NOMO-1 treated with dmso at 0.1 percent for 144 hours (cell line): Measurements from ENCODE around the gene KIF25.
"Not testable (repeated sequence)": the region's sequence is repeated elsewhere in the genome, so short reads cannot be mapped to it uniquely, and the experiment has no call there.

Experiments
- DNase-seq: peaks from one replicate; lab custom pipeline; 2025; ENCODE audit not compliant: unreplicated experiment; lab: John Stamatoyannopoulos, UW

KIF25 gene

GRCh38 chr6:167993831-167994230, 3.6 kb upstream of the KIF25 start:
- no peak for DNase-seq

- no peak for DNase-seq
Measured at GRCh38 chr6:167995302-167995701, 2.2 kb upstream of the KIF25 start.

DNA sequence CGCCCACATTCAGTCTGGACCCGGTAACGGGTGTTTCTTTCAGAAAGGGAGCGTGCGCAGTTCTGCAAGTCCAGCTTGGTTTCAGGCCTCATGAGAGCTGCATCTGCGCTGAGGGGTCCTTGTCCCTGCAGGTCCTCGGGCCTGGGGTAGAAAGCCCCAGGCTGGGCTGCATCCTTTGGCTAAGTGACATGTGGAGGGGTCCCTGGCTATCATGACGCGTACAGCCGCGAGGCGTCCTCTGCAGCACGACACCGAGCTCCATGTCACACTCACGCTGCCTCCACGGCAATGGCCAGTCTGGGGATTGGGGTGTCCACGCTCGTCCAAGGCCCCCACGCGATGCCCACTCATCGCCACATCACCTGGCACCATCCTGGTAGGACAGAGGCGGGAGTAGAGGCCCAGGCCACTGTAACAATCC, 1.7 kb upstream of the KIF25 start:
- no peak for DNase-seq

DNA sequence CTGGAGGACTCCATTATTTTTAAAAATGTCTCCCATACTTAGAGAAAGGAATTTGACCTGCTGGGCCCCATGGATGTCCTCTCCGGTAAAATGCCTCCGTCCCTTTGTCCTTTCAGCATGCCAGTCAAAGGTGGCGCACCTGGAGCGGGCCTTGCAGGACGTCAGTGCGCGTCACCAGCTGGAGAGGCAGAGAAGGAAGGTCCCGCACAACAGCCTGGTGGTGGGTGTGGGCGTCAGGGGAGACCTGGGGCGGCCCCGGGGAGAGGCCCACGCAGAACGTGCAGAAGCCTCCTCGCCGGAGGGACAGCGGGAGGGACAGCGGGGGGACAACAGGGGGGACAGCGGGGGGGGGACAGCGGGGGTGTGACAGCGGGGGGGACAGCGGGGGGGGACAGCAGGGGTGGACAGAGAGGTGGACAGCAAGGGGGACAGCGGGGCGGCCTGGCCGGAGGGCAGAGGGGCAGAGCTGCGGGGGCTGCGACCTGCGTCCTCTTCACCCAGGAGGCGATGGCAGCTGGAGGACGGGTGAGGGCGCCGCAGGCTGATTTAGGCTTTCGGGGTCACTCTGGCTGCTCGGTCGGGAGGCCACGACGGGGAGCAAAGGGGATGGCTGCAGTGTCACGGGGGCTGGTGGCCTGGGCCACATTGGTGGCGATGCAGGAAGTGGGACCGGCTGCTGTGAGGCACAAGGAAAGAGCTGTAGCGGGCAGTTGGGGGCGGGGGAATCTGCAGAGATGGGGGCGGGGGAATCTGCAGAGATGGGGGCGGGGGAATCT, 859 bp upstream of the KIF25 start:
- DNase-seq = no peak

- no peak for DNase-seq
Measured at GRCh38 chr6:167998215-167998614, 744 bp downstream of the KIF25 start.

DNA sequence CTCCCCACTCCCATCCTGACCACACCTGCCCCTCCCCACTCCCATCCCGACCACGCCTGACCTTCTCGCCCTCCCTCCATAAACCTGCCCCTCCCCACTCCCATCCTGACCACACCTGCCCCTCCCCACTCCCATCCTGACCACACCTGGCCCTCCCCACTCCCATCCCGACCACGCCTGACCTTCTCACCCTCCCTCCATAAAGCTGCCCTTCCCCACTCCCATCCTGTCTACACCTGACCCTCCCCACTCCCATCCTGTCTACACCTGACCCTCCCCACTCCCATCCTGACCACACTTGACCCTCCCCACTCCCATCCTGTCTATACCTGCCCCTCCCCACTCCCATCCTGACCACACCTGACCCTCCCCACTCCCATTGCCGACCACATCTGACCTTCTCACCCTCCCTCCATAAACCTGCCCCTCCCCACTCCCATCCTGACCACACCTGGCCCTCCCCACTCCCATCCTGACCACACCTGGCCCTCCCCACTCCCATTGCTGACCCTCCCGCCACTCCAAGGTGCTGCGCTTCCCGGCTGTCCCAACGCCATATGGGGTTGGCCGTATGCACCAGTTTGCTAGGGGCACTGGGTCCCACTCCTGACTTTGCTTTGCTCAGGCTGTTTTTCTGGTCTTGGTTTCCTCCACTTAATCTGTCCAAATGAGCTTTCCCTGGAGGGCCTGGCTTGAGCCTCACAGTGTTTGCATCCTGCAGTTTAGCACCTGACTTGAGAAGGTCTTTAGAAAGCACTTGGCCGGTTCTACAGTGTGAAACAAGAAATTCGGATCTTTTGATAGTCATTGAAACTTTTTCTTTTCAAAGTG, 2.9 kb downstream of the KIF25 start:
- DNase-seq = no peak

DNA sequence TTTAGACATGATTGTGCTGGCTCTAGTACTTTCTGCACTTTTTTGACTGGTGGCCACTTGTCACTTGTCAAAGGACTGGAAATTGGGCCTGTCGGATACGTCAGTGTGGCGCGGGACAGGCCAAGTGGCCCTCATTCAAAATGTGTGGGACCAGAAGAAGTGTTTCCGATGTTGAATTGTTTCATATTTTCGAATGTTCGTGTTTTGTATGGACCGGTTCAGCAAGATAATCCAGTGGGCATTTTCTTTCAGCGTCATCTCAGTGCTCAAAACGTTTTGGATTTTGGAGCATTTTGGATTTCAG, 3.5 kb downstream of the KIF25 start:
- no peak for DNase-seq

DNA sequence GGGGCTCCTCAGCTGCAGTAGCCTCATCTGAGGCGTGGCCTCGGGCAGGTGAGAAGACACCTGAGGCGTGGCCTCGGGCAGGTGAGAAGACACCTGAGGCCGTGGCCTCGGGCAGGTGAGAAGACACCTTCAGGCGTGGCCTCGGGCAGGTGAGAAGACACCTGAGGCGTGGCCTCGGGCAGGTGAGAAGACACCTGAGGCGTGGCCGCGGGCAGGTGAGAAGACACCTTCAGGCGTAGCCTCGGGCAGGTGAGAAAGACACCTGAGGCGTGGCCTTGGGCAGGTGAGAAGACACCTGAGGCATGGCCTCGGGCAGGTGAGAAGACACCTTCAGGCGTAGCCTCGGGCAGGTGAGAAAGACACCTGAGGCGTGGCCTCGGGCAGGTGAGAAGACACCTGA, 4.0 kb downstream of the KIF25 start:
- not testable (repeated sequence) for DNase-seq

GRCh38 chr6:168002804-168003203, 5.3 kb downstream of the KIF25 start:
- DNase-seq = no peak

DNA sequence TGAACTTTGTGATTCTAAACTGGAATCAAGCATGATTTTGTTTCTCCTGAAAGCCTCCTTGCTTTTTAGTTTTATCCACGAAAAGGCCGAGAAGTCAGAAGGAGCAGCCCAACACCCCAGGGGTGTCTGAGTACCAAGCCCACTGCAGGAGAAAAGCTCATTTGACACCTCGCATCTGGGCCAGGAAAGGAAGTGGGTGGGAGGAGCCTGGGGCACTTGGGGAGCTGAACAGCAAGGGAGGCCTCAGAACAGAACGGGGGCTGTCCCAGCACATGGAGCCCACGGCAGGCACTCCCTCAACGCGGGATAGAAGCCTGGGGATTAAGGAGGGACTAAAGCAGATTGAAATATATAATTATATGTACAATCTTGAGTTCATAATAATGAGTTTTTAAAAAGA, 6.6 kb downstream of the KIF25 start:
- DNase-seq = no peak

- DNase-seq = no peak
Measured at GRCh38 chr6:168004945-168005344, 7.5 kb downstream of the KIF25 start.

- DNase-seq = no peak
Measured at GRCh38 chr6:168005796-168006195, 8.3 kb downstream of the KIF25 start.

- peak; percentile 43 for DNase-seq
Measured at GRCh38 chr6:168007592-168008338, 10.3 kb downstream of the KIF25 start.

DNA sequence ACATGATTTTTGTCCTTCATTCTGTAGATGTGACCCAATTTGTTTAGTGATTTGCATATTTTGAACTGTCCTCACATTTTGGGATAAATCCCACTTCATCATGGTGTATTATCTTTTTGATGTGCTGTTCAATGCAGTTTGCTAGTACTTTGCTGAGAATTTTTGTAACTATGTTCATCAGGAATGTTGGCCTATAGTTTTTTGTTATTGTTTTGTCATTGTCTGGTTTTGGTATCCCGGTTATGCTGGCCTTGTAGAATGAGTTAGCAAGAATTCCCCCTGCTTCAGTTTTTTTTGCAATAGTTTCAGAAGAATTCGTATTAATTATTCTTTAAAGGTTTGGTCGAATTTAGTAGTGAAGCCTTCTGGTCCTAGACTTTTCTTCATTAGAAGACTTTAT, 11.9 kb downstream of the KIF25 start:
- no peak for DNase-seq

- no peak for DNase-seq
Measured at GRCh38 chr6:168011291-168011690, 13.8 kb downstream of the KIF25 start.

DNA sequence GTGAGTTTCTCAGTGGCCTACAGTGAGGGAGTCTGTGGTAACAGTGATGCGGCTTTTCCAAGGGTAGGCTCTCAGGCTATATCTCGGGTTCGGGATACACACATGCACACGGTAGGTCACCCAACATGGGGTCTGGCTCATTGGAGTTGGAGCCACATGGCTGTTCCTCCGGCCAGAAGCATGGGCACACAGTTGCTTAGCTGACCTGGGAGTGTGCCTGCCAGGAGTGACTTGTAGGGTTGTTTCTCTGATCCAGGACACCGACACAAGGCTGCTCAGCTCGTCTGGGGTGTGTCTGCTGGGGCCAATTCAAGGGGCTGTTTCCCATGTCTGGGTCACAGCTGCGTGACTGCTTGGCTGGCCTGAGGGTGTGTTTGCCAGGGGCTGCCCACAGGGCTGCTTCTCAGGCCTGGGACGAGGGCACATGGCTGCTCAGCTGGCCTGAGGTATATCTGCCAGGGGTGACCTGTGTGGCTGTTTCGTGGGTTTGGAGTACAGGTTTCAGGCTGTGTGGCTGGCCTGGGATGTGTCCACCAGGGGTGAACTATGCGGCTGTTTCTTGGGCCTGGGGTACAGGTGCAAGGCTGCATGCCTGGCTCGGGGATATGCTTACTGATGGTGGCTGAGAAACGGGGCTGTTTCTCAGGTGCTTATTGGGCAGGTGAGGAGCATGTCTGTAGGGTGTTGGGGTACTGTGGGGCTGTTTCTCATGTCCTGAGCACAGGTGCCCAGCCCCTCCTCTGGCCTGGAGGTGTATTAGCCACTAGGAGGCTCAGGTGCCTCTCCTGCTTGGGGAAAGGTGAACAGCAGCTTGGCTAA, 15.2 kb downstream of the KIF25 start:
- no peak for DNase-seq

DNA sequence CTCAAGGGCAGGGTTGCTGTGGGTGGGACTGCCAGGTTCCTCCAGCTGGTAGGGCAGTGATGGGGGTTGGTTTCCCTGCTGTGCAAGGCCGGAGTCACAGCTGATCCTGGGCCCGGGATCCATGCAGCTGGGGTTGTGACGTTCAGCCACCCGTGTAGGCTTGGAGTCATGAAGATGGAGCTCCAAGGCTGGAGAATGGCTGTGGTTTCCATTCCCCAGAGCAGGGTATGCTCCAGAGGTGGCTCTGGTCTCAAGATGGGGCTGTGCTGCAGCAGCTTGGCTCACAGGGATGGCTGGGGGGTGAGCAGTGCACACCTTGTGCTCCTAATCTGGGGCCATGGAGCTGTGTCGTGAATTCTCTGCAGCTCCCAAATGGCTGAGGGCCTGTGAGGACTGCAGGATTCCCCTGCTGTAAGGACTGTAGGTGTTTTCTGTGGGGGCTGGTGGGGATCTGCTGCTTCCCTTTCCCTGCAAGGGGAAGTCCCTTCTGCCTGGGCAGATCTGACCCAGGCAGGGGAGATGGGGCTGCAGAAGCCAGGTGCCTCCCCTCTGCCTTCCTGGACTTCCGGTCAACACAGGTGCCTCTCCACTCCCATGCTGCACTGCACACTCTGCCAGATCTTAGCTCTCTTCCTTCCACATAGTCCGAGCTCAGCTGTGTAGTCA, 15.9 kb downstream of the KIF25 start:
- no peak for DNase-seq

DNA sequence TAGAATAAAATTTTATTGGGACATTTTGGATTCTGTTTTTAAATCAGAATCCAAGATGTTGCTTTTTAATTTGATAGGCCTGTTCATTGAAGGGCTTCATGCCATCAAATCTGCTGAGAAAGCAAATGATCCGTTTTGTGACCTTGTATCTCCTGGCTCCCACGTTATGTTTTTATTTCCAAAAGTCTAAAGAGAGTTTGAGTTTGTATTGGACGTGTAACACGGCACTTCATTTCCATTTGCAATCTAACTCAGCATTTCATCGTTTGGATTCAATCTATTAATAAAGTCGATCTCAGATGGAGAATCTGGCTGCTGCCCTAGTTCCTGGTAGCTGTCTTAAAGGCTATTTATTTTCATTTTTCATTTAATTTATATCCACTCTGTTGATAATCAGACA, 17.0 kb downstream of the KIF25 start:
- no peak for DNase-seq

DNA sequence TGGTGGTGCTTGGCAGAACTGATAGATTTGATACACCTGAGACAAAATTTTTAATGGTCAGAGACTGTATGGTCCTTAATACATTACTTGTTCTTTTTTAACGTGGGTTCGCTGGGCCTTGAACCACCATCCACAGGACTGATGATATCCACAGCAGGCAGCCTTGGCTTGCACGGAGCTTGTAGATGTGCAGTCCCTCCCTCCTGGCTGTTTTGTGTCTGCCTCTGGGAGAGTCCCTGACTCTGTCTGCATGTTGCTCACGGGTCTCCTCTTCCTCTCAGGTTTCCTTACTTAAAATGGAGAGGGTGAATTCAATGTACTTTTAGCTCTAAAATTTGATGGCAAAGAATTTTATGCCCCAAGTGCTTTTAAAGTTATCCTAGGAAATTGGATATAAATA, 17.5 kb downstream of the KIF25 start:
- DNase-seq = no peak

- no peak for DNase-seq
Measured at GRCh38 chr6:168015482-168016175, 18.2 kb downstream of the KIF25 start.
